H54 (cell line): ENCODE results near the gene DYNLT2B.
"Not testable (repeated sequence)": the region's sequence is repeated elsewhere in the genome, so short reads cannot be mapped to it uniquely, and the experiment has no call there.

Experiments
- DNase-seq: peaks from one replicate; pipeline ENCODE4 v3.0.0; 2011; ENCODE audit warnings: low spot score, mixed read lengths; ENCODE audit not compliant: insufficient read length
- FAIRE-seq: peaks from 3 replicates; lab custom pipeline; 2011; peaks lifted over from hg19 to GRCh38; lab: Jason Lieb, UNC
- POLR2A ChIP-seq: IDR thresholded peaks from 2 replicates; pipeline ENCODE4 v1.6.1; 2011; ENCODE audit warnings: low read depth, mild to moderate bottlenecking, low read length

The DYNLT2B gene

GRCh38 chr3:196314597-196314996, 3.4 kb downstream of the DYNLT2B start:
- no peak for TF ChIP-seq POLR2A
- FAIRE-seq (no peak), DNase-seq (no peak)

- not testable (repeated sequence) for DNase-seq, FAIRE-seq
Observed at GRCh38 chr3:196314086-196314485, 4.0 kb downstream of the DYNLT2B start.

GRCh38 chr3:196302960-196303359, 15.1 kb downstream of the DYNLT2B start:
- not testable (repeated sequence) for FAIRE-seq, DNase-seq

GRCh38 chr3:196302551-196302950, 15.5 kb downstream of the DYNLT2B start:
- not testable (repeated sequence) for FAIRE-seq, DNase-seq

GRCh38 chr3:196298521-196298920, 19.5 kb downstream of the DYNLT2B start:
- no peak for DNase-seq
- TF ChIP-seq POLR2A, result no peak
- no peak for FAIRE-seq

GRCh38 chr3:196292286-196292923, 25.6 kb downstream of the DYNLT2B start:
- DNase-seq (no peak), FAIRE-seq (no peak)
- TF ChIP-seq POLR2A, result no peak

- no peak for FAIRE-seq
Observed at GRCh38 chr3:196288141-196288460, 29.9 kb downstream of the DYNLT2B start.

GRCh38 chr3:196287440-196288140, 30.4 kb downstream of the DYNLT2B start, which contains the start of gene PCYT1A:
TSS of gene PCYT1A (minus strand) at chr3:196287726. CDS start at chr3:196270531, 17,195 bp downstream.
- peak; percentile 71 for TF ChIP-seq POLR2A
- FAIRE-seq (peak; percentile 95), DNase-seq (peak; percentile 93)

More at GRCh38 chr3:196288141-196288460, 29.9 kb downstream of the DYNLT2B start:
- no peak for DNase-seq
- TF ChIP-seq POLR2A, result no peak

- no peak for TF ChIP-seq POLR2A
- FAIRE-seq, result no peak
- no peak for DNase-seq
Observed at GRCh38 chr3:196287090-196287439, 31.0 kb downstream of the DYNLT2B start.

- no peak for TF ChIP-seq POLR2A
- FAIRE-seq (no peak), DNase-seq (no peak)
Observed at GRCh38 chr3:196284396-196284795, 33.6 kb downstream of the DYNLT2B start.

GRCh38 chr3:196281962-196282361, 36.1 kb downstream of the DYNLT2B start:
- FAIRE-seq (peak; percentile 15), DNase-seq (no peak)
- TF ChIP-seq POLR2A, result no peak

GRCh38 chr3:196280689-196281440, 37.2 kb downstream of the DYNLT2B start:
- DNase-seq (no peak), FAIRE-seq (peak; percentile 20)
- TF ChIP-seq POLR2A, result no peak

GRCh38 chr3:196275126-196275525, 42.9 kb downstream of the DYNLT2B start:
- TF ChIP-seq POLR2A, result no peak
- FAIRE-seq (no peak), DNase-seq (no peak)

- DNase-seq, result no peak
- no peak for FAIRE-seq
- TF ChIP-seq POLR2A, result no peak
Observed at GRCh38 chr3:196274585-196274984, 43.5 kb downstream of the DYNLT2B start.
